HL-60 (cell line): ENCODE results near the gene EYS.

Source experiments
- DNase-seq, 2 experiments: peaks; one replicate each; pipeline ENCODE4 v3.0.0-alpha.2; 2010 to 2020; ENCODE audit warnings: low read depth in 1 of 2, low spot score in 1 of 2
- H3K27ac ChIP-seq: fragments of 250-450 bp; sonication (Bioruptor Pico); replicated peaks from 2 replicates; pipeline ENCODE4 v1.5.1; 2020; ENCODE audit warnings: mild to moderate bottlenecking, moderate library complexity
- H3K27me3 ChIP-seq: fragments of 250-450 bp; sonication (Bioruptor Pico); 2 replicates; pipeline ENCODE4 v1.5.1; 2021; ENCODE audit warnings: mild to moderate bottlenecking, moderate library complexity; ENCODE audit not compliant: insufficient read depth, poor library complexity, severe bottlenecking
- H3K4me3 ChIP-seq: replicated peaks from 2 replicates; pipeline ENCODE4 v1.5.1; 2011; ENCODE audit warnings: mild to moderate bottlenecking, control low read depth, low read length; ENCODE audit not compliant: insufficient read depth
- GABPA ChIP-seq: IDR thresholded peaks from 2 replicates; pipeline ENCODE4 v1.6.1; 2012; ENCODE audit warnings: low read depth
- POLR2AphosphoS5 ChIP-seq: IDR thresholded peaks from 2 replicates; pipeline ENCODE4 v1.6.1; 2012; ENCODE audit warnings: low read depth
- SPI1 ChIP-seq: IDR thresholded peaks from 2 replicates; pipeline ENCODE4 v1.6.1; 2012; ENCODE audit warnings: low read depth, mild to moderate bottlenecking, borderline replicate concordance
- TF ChIP-seq, protein P1 (sequence below): IDR thresholded peaks from one replicate; pipeline ENCODE4 v1.5.1; 2011; ENCODE audit warnings: low read length, control low read depth, inconsistent platforms; ENCODE audit not compliant: insufficient read depth
- TF ChIP-seq, protein P2 (sequence below): IDR thresholded peaks from 2 replicates; pipeline ENCODE4 v1.6.1; 2012; ENCODE audit warnings: low read depth; ENCODE audit not compliant: insufficient replicate concordance

The EYS gene

DNA sequence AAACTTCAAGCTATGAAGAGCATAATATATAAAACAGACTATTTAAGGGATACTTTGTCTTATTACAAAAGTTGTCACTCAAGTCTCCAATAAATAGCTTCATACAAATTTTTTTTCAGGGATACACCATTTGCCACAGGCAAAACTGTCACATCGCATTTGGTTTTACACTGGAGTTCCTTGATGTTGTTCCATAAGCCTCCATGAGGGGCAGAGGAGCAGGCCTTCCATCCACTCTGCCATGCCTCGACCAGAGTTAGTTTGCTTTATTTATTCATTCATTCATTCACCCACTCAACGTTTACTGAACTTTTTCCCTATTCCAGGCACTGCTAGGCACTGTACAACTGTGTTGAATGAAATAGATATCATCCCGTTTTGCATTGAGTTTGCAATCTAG lies 1824.8 kb downstream of the EYS start:
- Histone ChIP-seq H3K4me3 (no peak overlapping the region), H3K27ac (no peak overlapping the region), H3K27me3 (no peaks in the 10 kb centered on the region)
- TF ChIP-seq GABPA (no peak), SPI1 (no peak)
- TF ChIP-seq, protein P1, sequence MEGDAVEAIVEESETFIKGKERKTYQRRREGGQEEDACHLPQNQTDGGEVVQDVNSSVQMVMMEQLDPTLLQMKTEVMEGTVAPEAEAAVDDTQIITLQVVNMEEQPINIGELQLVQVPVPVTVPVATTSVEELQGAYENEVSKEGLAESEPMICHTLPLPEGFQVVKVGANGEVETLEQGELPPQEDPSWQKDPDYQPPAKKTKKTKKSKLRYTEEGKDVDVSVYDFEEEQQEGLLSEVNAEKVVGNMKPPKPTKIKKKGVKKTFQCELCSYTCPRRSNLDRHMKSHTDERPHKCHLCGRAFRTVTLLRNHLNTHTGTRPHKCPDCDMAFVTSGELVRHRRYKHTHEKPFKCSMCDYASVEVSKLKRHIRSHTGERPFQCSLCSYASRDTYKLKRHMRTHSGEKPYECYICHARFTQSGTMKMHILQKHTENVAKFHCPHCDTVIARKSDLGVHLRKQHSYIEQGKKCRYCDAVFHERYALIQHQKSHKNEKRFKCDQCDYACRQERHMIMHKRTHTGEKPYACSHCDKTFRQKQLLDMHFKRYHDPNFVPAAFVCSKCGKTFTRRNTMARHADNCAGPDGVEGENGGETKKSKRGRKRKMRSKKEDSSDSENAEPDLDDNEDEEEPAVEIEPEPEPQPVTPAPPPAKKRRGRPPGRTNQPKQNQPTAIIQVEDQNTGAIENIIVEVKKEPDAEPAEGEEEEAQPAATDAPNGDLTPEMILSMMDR: no peak
- DNase-seq: no peak

DNA sequence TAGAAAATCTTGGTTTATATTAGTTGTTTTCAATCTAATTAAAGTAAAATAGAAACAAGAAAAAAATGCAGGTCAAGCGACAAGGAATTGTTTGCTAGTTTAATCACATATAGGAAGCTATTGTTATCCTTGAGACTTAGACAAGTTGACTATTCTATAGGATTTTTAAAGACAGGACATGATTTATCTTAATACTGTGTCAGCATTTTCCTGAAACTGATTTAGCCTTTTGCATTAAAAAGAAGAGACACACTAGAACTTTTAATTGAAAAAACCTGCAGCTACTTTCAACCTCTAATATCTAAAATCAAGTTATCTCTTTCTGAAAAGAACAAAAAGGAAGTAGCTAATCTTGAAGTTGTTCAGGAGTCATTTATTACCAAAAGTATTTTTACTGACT lies 1825.2 kb downstream of the EYS start:
- DNase-seq: no peak
- TF ChIP-seq POLR2AphosphoS5 (no peak), SPI1 (no peak), GABPA (no peak)
- TF ChIP-seq, protein P2, sequence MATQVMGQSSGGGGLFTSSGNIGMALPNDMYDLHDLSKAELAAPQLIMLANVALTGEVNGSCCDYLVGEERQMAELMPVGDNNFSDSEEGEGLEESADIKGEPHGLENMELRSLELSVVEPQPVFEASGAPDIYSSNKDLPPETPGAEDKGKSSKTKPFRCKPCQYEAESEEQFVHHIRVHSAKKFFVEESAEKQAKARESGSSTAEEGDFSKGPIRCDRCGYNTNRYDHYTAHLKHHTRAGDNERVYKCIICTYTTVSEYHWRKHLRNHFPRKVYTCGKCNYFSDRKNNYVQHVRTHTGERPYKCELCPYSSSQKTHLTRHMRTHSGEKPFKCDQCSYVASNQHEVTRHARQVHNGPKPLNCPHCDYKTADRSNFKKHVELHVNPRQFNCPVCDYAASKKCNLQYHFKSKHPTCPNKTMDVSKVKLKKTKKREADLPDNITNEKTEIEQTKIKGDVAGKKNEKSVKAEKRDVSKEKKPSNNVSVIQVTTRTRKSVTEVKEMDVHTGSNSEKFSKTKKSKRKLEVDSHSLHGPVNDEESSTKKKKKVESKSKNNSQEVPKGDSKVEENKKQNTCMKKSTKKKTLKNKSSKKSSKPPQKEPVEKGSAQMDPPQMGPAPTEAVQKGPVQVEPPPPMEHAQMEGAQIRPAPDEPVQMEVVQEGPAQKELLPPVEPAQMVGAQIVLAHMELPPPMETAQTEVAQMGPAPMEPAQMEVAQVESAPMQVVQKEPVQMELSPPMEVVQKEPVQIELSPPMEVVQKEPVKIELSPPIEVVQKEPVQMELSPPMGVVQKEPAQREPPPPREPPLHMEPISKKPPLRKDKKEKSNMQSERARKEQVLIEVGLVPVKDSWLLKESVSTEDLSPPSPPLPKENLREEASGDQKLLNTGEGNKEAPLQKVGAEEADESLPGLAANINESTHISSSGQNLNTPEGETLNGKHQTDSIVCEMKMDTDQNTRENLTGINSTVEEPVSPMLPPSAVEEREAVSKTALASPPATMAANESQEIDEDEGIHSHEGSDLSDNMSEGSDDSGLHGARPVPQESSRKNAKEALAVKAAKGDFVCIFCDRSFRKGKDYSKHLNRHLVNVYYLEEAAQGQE: no peak
- TF ChIP-seq, protein P1: no peak
- no peak overlapping the region for H3K4me3 ChIP-seq

DNA sequence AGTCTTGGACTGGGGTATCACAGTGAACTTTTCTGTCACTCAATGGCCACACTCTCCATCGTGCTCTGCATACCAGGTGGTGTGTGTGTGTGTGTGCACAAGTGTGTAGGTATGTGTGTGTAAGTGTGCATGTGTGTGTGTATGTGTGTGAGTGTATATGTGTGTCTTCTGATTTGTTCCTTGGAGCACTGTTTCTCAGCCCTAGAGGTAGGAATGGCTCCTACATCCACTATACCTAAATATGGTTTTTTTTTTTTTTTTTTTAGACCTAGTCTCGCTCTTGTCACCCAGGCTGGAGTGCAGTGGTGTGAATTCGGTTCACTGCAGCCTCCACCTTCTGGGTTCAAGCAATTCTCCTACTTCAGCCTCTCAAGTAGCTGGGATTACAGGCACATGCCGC lies 1834.8 kb downstream of the EYS start:
- Histone ChIP-seq H3K27ac (no peak overlapping the region), H3K4me3 (no peak overlapping the region), H3K27me3 (no peaks in the 10 kb centered on the region)
- no peak for DNase-seq
- no peak for TF ChIP-seq SPI1
- no peak for TF ChIP-seq POLR2AphosphoS5
- TF ChIP-seq, protein P2: no peak
- TF ChIP-seq GABPA: no peak
- TF ChIP-seq, protein P1: no peak

More for the DNA sequence above, 1825.2 kb downstream of the EYS start:
- no peak overlapping the region for H3K27ac ChIP-seq
- H3K27me3 ChIP-seq: no peaks in the 10 kb centered on the region

DNA sequence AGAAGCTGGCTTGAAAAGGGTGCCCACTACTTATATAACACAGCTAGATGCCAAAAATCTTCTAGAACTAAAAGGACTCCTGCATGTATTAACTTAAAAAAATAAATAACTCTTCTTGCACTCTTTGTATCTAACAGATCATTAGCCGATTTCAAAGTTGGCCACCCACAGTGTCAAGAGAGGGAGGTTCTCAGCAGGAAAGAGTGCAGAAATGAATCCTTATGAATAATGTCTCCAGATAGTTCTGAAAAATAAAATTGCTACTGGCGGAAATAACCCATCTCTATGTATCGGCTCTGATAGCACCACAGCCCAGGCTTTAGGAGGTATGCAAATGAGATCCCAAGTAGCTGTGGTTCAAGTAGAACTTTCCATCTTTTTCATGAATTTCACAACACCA lies 1838.7 kb downstream of the EYS start:
- no peak for DNase-seq
- Histone ChIP-seq H3K27me3 (no peaks in the 10 kb centered on the region), H3K27ac (no peak overlapping the region), H3K4me3 (no peak overlapping the region)
- TF ChIP-seq SPI1 (no peak), GABPA (no peak), POLR2AphosphoS5 (no peak)
- TF ChIP-seq, protein P2: no peak
- TF ChIP-seq, protein P1: no peak
